ENCODE measurements around the gene DCLK1.

- TF ChIP-seq, protein P1, sequence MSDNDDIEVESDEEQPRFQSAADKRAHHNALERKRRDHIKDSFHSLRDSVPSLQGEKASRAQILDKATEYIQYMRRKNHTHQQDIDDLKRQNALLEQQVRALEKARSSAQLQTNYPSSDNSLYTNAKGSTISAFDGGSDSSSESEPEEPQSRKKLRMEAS (IDR thresholded peaks at IDR 0.05), result no peak
- TF ChIP-seq, protein P2, sequence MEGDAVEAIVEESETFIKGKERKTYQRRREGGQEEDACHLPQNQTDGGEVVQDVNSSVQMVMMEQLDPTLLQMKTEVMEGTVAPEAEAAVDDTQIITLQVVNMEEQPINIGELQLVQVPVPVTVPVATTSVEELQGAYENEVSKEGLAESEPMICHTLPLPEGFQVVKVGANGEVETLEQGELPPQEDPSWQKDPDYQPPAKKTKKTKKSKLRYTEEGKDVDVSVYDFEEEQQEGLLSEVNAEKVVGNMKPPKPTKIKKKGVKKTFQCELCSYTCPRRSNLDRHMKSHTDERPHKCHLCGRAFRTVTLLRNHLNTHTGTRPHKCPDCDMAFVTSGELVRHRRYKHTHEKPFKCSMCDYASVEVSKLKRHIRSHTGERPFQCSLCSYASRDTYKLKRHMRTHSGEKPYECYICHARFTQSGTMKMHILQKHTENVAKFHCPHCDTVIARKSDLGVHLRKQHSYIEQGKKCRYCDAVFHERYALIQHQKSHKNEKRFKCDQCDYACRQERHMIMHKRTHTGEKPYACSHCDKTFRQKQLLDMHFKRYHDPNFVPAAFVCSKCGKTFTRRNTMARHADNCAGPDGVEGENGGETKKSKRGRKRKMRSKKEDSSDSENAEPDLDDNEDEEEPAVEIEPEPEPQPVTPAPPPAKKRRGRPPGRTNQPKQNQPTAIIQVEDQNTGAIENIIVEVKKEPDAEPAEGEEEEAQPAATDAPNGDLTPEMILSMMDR (IDR thresholded peaks at IDR 0.05; ENCODE audit: low read depth, low read length, missing input control), result no peak
- TF ChIP-seq GABPA (IDR thresholded peaks at IDR 0.05 in 1 of 2, conservative IDR thresholded peaks at IDR 0.05 in 1 of 2) (no peak), EGR1 (IDR thresholded peaks at IDR 0.05; ENCODE audit: low read depth in 2 of 2) (no peak), TAF1 (conservative IDR thresholded peaks at IDR 0.05) (no peak)
Measured at GRCh38 chr13:35770756-35771297, 360.4 kb downstream of the DCLK1 start.
